Measurements from ENCODE around the gene MARF1.

DNA sequence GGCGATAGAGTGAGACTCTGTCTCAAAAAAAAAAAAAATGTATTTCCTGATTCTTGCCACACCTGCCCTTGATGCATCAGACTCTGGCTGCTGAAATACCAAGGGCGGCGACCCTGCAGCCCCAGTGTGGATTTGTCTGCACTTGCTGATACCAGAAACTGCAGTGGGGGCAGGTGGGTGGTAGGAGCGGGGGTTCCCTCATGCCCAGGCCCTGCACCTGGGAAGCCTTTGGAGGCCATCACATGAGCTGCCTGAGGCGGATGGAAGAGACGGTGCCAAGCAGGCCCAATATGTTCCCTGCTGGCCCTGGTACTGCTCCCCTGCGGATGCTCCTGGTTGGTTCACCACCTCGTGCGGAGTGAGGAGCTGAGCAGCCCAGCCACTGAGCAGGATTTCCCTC lies 50.6 kb downstream of the MARF1 start:
- TF ChIP-seq, protein P1, sequence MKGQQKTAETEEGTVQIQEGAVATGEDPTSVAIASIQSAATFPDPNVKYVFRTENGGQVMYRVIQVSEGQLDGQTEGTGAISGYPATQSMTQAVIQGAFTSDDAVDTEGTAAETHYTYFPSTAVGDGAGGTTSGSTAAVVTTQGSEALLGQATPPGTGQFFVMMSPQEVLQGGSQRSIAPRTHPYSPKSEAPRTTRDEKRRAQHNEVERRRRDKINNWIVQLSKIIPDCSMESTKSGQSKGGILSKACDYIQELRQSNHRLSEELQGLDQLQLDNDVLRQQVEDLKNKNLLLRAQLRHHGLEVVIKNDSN (CRISPR knock-in tag; IDR thresholded peaks at IDR 0.05): no peak
- TF ChIP-seq CREB1 (IDR thresholded peaks at IDR 0.05) (no peak), CREB1 (CRISPR knock-in tag; IDR thresholded peaks at IDR 0.05) (no peak), GATAD2A (IDR thresholded peaks at IDR 0.05) (no peak), NFXL1 (CRISPR knock-in tag; IDR thresholded peaks at IDR 0.05) (no peak), NCOA6 (IDR thresholded peaks at IDR 0.05) (no peak), FOXM1 (IDR thresholded peaks at IDR 0.05; ENCODE audit: low read depth) (no peak), FOXM1 (CRISPR knock-in tag; IDR thresholded peaks at IDR 0.05; ENCODE audit: low read depth) (no peak), POLR2A (conservative IDR thresholded peaks at IDR 0.05) (no peak), KLF16 (IDR thresholded peaks at IDR 0.05) (no peak)
- TF ChIP-seq, protein P2, sequence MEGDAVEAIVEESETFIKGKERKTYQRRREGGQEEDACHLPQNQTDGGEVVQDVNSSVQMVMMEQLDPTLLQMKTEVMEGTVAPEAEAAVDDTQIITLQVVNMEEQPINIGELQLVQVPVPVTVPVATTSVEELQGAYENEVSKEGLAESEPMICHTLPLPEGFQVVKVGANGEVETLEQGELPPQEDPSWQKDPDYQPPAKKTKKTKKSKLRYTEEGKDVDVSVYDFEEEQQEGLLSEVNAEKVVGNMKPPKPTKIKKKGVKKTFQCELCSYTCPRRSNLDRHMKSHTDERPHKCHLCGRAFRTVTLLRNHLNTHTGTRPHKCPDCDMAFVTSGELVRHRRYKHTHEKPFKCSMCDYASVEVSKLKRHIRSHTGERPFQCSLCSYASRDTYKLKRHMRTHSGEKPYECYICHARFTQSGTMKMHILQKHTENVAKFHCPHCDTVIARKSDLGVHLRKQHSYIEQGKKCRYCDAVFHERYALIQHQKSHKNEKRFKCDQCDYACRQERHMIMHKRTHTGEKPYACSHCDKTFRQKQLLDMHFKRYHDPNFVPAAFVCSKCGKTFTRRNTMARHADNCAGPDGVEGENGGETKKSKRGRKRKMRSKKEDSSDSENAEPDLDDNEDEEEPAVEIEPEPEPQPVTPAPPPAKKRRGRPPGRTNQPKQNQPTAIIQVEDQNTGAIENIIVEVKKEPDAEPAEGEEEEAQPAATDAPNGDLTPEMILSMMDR (IDR thresholded peaks at IDR 0.05 in 2 of 3, conservative IDR thresholded peaks at IDR 0.05 in 1 of 3; ENCODE audit: insufficient read depth in 2 of 3, low read depth in 1 of 3, low read length in 3 of 3): no peak
